Measurements from ENCODE around the gene UMODL1. TPM values are rescaled to one million over a fixed set of nuclear protein-coding genes. Genes with fewer than 3 reads are reported as not detected.

Gene UMODL1
- total RNA-seq, 1 donor from 2014 or later: not detected

DNA sequence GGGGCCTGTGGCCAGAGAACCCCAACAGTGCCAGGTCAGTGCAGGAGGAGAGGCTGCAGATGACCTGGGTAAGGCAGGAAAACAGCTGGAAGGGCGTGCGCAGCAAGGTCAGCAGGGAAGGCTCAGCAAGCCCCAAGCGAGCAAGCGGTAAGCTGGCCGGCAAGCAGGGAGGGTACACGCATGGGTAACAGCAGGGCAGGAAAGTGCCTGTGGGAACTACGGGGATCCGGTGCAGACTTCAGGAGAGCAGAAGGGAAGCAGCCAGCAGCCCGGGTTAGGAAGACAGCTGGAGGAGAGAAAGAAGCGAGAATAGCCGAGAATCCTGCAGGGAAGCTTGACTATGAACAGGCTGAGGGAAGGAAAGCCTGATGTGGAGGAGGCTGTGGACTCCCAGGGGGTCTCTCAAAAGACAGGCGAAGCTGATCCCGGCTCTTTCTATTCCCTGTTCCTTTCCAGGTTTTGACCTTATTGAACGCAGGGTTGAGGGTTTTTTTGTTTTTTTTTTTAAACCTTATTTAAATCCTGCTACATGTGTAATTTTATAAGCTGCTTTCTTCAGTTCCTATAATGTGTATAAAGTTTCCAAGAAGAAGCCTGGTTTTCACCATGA lies 20.9 kb downstream of the UMODL1 start:
- Mint-ChIP-seq H3K4me3 (no peak overlapping the region), H3K36me3 (ENCODE audit: low read depth) (no peaks in the 10 kb centered on the region), H3K27ac (no peak overlapping the region), H3K4me1 (ENCODE audit: low read depth) (peaks cover 13% of the 10 kb centered on the region), H3K9me3 (peaks cover 6% of the 10 kb centered on the region), H3K27me3 (ENCODE audit: insufficient read depth) (peaks cover 12% of the 10 kb centered on the region)
- intact Hi-C loops (cut with micrococcal nuclease): no loop called here
- no peak for DNase-seq (ENCODE audit: low spot score)

DNA sequence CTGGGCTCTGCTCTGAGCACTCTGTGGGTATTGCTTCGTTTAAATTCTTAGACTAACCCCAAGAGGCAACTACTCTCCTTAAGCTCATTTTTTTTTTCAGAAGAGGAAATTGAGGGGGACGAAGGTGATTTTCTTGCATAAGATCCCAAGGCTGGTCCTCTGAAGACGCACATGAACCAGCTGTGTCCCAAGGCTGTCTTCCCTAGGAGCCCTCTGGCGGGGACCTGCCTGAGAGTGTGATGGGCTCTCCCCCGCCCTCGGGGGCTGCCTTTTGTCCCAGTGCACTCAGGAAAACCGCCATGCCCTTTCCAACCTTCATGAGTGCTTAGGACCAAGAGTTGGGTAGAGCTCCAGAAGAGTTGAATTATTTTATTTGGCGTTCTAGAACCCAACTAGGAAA lies 21.7 kb downstream of the UMODL1 start:
- no peaks in the 10 kb centered on the region for H3K36me3 Mint-ChIP-seq (ENCODE audit: low read depth)
- peaks cover 9% of the 10 kb centered on the region for H3K27me3 Mint-ChIP-seq (ENCODE audit: insufficient read depth)
- H3K4me3 Mint-ChIP-seq: no peak overlapping the region
- intact Hi-C loops (cut with micrococcal nuclease): no loop called here
- no peak overlapping the region for H3K27ac Mint-ChIP-seq
- peaks cover 13% of the 10 kb centered on the region for H3K4me1 Mint-ChIP-seq (ENCODE audit: low read depth)
- H3K9me3 Mint-ChIP-seq: peaks cover 6% of the 10 kb centered on the region
- DNase-seq (ENCODE audit: low spot score): no peak

DNA sequence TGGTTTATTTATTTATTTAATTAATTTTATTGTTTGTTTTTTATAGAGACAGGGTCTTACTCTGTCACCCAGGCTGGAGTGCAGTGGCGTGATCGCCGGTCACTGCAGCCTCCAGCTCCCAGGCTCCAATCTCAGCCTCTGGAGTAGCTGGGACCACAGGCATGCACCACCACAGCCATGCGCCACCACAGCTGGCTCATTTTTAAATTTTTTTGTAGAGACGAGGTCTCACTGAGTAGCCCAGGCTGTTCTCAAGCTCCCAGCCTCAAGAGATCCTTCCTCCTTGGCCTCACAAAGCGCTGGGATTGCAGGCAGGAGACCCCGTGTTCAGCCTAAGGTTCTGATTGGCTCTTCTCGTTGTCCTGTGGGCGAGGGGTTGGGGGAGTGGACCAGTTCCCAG lies 22.1 kb downstream of the UMODL1 start:
- Mint-ChIP-seq H3K9me3 (peaks cover 6% of the 10 kb centered on the region), H3K27me3 (ENCODE audit: insufficient read depth) (peaks cover 11% of the 10 kb centered on the region), H3K36me3 (ENCODE audit: low read depth) (no peaks in the 10 kb centered on the region), H3K4me3 (no peak overlapping the region), H3K4me1 (ENCODE audit: low read depth) (peaks cover 13% of the 10 kb centered on the region), H3K27ac (no peak overlapping the region)
- intact Hi-C loops (cut with micrococcal nuclease): no loop called here
- DNase-seq (ENCODE audit: low spot score): no peak

DNA sequence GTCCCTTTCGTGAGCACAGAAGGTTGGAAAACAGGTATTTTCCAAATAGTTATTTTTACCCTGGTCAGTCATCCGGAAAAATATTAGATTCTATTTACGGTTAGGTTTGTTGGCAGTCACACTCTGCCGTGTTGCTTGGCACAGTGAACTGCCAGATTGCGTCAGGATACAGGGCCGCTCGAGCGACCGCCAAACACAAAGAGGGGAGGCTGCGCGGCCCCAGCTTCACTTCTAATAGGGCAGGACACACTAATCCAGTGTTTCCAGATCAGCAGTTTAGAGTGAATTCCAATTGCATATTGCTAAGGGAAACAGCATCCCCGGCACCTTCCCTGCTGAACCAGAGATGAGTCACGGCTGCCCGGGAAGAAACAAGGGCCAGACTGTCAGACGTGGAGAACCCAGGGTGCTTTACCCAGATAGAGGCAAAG lies 22.9 kb downstream of the UMODL1 start:
- Mint-ChIP-seq H3K36me3 (ENCODE audit: low read depth) (no peaks in the 10 kb centered on the region), H3K27me3 (ENCODE audit: insufficient read depth) (peaks cover 7% of the 10 kb centered on the region), H3K4me1 (ENCODE audit: low read depth) (peaks cover 7% of the 10 kb centered on the region), H3K27ac (no peak overlapping the region), H3K4me3 (no peak overlapping the region), H3K9me3 (peaks cover 6% of the 10 kb centered on the region)
- intact Hi-C loops (cut with micrococcal nuclease): no loop called here
- DNase-seq (ENCODE audit: low spot score): no peak

DNA sequence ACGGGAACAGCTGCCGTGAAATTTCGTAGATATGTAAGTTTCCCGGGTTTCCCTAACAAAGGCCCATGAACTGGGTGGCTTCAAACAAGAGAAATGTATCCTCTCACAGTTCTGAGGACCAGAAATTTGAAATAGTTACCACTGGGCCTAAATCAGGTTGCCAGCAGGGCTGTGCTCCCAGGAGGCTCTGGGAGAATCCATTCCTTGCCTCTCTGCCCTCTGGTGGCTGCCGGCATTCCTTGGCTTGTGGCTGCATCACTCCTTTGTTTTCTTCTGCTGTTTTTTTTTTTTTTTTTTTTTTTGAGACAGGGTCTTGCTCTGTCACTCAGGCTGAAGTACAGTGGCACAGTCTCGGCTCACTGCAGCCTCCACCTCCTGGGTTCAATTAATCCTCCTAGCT lies 23.7 kb downstream of the UMODL1 start:
- no peaks in the 10 kb centered on the region for H3K4me1 Mint-ChIP-seq (ENCODE audit: low read depth)
- H3K9me3 Mint-ChIP-seq: peaks cover 6% of the 10 kb centered on the region
- no peak overlapping the region for H3K27ac Mint-ChIP-seq
- H3K36me3 Mint-ChIP-seq (ENCODE audit: low read depth): no peaks in the 10 kb centered on the region
- H3K27me3 Mint-ChIP-seq (ENCODE audit: insufficient read depth): peaks cover 7% of the 10 kb centered on the region
- no peak for DNase-seq (ENCODE audit: low spot score)
- intact Hi-C loops (cut with micrococcal nuclease): no loop called here
- H3K4me3 Mint-ChIP-seq: no peak overlapping the region

DNA sequence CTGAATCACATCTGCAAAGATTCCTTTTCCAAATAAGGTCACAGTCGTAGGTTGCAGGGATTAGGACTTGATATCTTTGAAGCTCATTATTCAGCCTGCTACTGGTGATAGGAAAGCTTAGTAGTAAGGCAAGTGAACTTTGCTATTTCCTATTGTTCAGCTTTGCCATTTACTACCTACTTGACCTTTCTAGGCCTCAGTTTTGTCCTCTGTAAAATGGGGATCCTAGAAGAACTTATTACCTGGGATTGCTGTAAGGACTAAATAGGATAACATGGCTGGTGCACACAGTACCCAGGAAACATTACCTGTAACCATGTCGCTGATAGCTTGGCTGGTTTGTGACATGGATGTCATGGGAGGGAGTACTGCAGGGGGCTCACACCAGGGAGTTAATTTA lies 24.5 kb downstream of the UMODL1 start:
- no peaks in the 10 kb centered on the region for H3K36me3 Mint-ChIP-seq (ENCODE audit: low read depth)
- no peak overlapping the region for H3K4me3 Mint-ChIP-seq
- H3K4me1 Mint-ChIP-seq (ENCODE audit: low read depth): no peaks in the 10 kb centered on the region
- DNase-seq (ENCODE audit: low spot score): no peak
- peaks cover 5% of the 10 kb centered on the region for H3K27me3 Mint-ChIP-seq (ENCODE audit: insufficient read depth)
- peaks cover 6% of the 10 kb centered on the region for H3K9me3 Mint-ChIP-seq
- intact Hi-C loops (cut with micrococcal nuclease): no loop called here
- no peak overlapping the region for H3K27ac Mint-ChIP-seq

DNA sequence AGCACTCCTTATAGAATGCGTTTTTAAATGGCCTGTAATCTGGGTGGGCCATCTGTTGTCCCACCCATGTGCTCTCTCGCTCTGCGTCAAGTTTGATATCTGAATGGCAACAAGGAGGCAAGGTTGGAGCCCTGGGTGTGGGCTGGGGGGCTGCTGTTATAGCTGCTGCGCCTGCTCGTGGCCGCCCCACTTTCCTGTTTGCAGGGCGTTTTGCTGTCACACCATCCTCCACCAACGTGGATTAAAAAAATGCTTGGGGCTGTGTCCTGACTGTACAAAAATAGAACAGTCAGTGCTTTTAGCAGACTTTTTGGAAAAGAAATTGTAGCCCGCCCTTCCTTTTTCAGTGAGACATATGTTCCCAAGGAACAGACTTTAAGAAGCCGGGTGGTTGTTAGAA lies 25.4 kb downstream of the UMODL1 start:
- H3K36me3 Mint-ChIP-seq (ENCODE audit: low read depth): no peaks in the 10 kb centered on the region
- peaks cover 3% of the 10 kb centered on the region for H3K27me3 Mint-ChIP-seq (ENCODE audit: insufficient read depth)
- intact Hi-C loops (cut with micrococcal nuclease): no loop called here
- H3K27ac Mint-ChIP-seq: no peak overlapping the region
- H3K4me3 Mint-ChIP-seq: no peak overlapping the region
- no peaks in the 10 kb centered on the region for H3K4me1 Mint-ChIP-seq (ENCODE audit: low read depth)
- peaks cover 6% of the 10 kb centered on the region for H3K9me3 Mint-ChIP-seq
- DNase-seq (ENCODE audit: low spot score): no peak

DNA sequence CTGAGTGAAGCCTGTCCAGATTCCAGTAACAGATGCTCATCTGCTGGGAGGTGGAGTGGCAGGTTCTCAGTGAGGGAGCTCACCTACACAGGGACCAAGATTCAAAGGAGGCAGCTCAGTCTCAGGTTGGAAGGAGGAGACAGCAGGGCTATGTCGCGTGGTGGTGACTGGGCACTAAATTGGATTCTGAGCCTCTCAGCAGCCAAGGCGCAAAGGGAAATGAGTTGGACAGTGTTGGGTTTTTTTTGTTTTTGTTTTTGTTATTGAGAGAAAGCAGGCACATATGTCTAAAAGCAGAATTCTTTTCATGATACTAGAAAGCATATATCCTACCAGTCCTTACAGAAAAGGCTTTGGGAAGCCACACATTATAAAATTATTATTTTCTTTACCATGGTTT lies 26.2 kb downstream of the UMODL1 start:
- no peak for DNase-seq (ENCODE audit: low spot score)
- Mint-ChIP-seq H3K4me3 (no peak overlapping the region), H3K4me1 (ENCODE audit: low read depth) (no peaks in the 10 kb centered on the region), H3K9me3 (peaks cover 6% of the 10 kb centered on the region), H3K36me3 (ENCODE audit: low read depth) (no peaks in the 10 kb centered on the region), H3K27me3 (ENCODE audit: insufficient read depth) (peaks cover 8% of the 10 kb centered on the region), H3K27ac (no peak overlapping the region)
- intact Hi-C loops (cut with micrococcal nuclease): no loop called here

DNA sequence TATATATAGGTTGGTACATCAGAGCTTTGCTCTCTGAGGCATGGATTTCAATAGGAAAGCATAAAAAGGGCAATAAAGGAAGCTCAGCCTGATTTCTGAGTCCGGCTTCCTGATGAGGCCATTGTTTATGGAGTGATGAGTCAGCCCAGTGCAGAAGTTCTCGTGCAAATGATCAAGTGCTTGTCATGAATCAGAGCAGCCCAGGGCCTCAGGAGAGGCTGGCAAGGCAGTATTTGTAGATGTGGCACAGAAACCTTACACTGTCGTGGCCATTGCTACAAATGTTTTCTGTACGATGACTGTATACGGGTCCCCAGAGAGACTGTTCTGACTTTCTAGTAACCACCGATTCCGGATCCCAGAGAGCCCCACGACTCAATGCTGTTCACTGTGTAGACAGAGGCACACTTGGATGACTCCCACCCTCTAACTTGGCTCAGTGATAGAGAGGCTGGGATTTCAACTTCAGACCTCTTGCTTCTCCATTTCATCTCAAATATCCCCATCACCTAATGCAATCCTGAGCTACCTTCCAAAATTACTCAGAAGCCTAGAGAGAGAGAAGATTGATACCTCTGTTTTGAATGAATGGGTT lies 26.8 kb downstream of the UMODL1 start:
- no peak for DNase-seq (ENCODE audit: low spot score)
- intact Hi-C loops (cut with micrococcal nuclease): no loop called here
- no peak overlapping the region for H3K4me3 Mint-ChIP-seq
- no peaks in the 10 kb centered on the region for H3K4me1 Mint-ChIP-seq (ENCODE audit: low read depth)
- H3K27me3 Mint-ChIP-seq (ENCODE audit: insufficient read depth): peaks cover 10% of the 10 kb centered on the region
- no peaks in the 10 kb centered on the region for H3K36me3 Mint-ChIP-seq (ENCODE audit: low read depth)
- peaks cover 6% of the 10 kb centered on the region for H3K9me3 Mint-ChIP-seq
- no peak overlapping the region for H3K27ac Mint-ChIP-seq

DNA sequence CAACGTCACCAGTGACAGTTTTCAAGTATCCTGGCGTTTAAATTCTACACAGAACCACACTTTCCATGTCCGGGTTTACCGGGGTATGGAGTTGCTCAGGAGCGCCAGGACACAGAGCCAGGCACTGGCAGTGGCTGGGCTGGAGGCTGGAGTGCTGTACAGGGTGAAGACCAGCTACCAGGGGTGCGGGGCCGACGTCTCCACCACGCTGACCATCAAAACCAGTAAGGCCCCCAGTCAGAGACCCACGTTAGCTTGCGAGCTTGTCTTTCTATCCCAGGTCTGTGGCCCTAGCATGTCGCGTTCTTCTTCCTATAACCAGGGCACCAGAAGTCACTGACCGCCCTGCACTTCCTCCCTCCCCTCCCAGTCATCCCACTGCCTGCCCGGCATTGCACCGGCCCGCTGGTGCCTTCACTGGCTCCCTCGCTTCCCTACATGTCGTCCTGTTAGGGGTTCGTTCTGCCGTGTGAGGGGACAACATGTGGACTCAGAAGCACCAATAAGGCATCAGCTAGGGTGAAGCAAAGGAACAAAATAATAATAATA lies 27.9 kb downstream of the UMODL1 start:
- Mint-ChIP-seq H3K4me3 (no peak overlapping the region), H3K27me3 (ENCODE audit: insufficient read depth) (peaks cover 10% of the 10 kb centered on the region), H3K27ac (no peak overlapping the region), H3K4me1 (ENCODE audit: low read depth) (no peaks in the 10 kb centered on the region), H3K36me3 (ENCODE audit: low read depth) (no peaks in the 10 kb centered on the region), H3K9me3 (peaks cover 6% of the 10 kb centered on the region)
- DNase-seq (ENCODE audit: low spot score): no peak
- intact Hi-C loops (cut with micrococcal nuclease): no loop called here

DNA sequence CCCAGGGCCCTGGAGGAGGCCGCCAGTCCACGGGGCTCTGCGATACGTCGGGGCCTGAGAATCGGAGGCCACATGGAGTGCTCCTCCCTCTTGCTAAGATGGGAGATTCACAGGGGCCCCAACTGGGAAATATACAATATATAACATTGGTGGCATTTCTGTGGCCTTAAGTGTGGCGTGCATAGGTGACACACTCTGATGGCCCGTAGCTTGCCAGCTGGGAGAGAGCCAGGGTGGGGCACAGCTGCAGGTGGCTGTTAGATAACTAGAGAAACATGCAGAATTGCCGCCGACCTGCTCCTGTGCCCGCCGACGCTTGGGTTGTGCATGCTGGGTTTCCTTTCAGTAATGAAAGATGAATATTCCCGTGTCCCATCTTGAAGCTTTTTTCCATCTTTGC lies 30.1 kb downstream of the UMODL1 start:
- Mint-ChIP-seq H3K36me3 (ENCODE audit: low read depth) (no peaks in the 10 kb centered on the region), H3K4me1 (ENCODE audit: low read depth) (no peaks in the 10 kb centered on the region), H3K9me3 (no peaks in the 10 kb centered on the region), H3K27ac (no peak overlapping the region), H3K27me3 (ENCODE audit: insufficient read depth) (peaks cover 16% of the 10 kb centered on the region), H3K4me3 (no peak overlapping the region)
- DNase-seq (ENCODE audit: low spot score): no peak
- intact Hi-C loops (cut with micrococcal nuclease): no loop called here

DNA sequence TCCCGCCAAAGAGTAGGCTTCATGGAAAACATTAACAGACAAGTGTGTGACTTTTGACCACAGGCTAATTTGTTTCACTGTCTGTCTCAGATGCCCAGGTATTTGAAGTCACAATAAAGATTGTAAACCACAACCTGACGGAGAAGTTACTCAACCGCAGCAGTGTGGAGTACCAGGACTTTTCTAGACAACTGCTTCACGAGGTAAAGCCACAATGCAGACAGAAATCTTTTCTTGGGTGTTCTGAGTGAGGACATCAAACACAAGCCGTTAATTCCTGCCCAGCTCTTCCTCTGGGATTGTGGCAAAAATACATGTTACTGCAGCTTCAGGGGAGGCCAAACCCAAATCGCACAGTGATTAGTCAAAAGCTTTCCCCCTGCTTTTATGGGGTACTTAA lies 31.0 kb downstream of the UMODL1 start:
- no peak for DNase-seq (ENCODE audit: low spot score)
- Mint-ChIP-seq H3K27me3 (ENCODE audit: insufficient read depth) (peaks cover 16% of the 10 kb centered on the region), H3K36me3 (ENCODE audit: low read depth) (no peaks in the 10 kb centered on the region), H3K9me3 (no peaks in the 10 kb centered on the region), H3K4me1 (ENCODE audit: low read depth) (no peaks in the 10 kb centered on the region), H3K27ac (no peak overlapping the region), H3K4me3 (no peak overlapping the region)
- intact Hi-C loops (cut with micrococcal nuclease): no loop called here

DNA sequence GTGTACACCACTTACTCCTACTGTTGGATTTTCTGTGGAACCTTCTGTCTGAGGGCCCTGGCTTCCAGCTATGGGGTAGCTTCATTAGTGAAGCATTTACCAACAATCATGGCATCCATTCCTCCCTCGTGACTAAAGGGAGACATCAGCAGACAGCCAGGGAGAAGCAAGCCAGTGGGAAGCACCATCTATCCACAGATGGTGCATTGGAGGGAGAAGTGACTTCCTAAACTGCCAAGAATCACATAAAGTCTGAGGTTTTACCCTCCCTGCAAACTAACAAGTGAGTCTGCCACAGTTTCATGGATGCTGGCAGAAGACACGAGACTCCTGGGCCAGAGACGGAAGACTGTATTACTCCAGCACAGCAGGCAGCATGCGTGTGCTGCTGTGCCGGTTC lies 31.4 kb downstream of the UMODL1 start:
- Mint-ChIP-seq H3K36me3 (ENCODE audit: low read depth) (no peaks in the 10 kb centered on the region), H3K27ac (no peak overlapping the region), H3K4me1 (ENCODE audit: low read depth) (peaks cover under 1% of the 10 kb centered on the region), H3K27me3 (ENCODE audit: insufficient read depth) (peaks cover 16% of the 10 kb centered on the region), H3K9me3 (no peaks in the 10 kb centered on the region), H3K4me3 (no peak overlapping the region)
- intact Hi-C loops (cut with micrococcal nuclease): no loop called here
- no peak for DNase-seq (ENCODE audit: low spot score)
